HG03469 (cell line): Measurements from ENCODE around the gene POLR3A.

Source experiments
- ATAC-seq: cut with Tn5 transposase; IDR thresholded peaks from one replicate; pipeline ENCODE4 v1.9.1; 2021; ENCODE audit warnings: mild to moderate bottlenecking, moderate library complexity, moderate number of reproducible peaks; ENCODE audit not compliant: unreplicated experiment

The POLR3A gene

GRCh38 chr10:77959887-77960455 lies 69.3 kb downstream of the POLR3A start:
- ATAC-seq = no peak

GRCh38 chr10:77959384-77959783 lies 69.9 kb downstream of the POLR3A start:
- no peak for ATAC-seq

- no peak for ATAC-seq
These were observed 74.2 kb downstream of the POLR3A start for GRCh38 chr10:77955136-77955535.

GRCh38 chr10:77949167-77949566 lies 80.1 kb downstream of the POLR3A start:
- ATAC-seq = no peak

- ATAC-seq = no peak
These were observed 83.2 kb downstream of the POLR3A start for GRCh38 chr10:77946084-77946483.

GRCh38 chr10:77944519-77944918 lies 84.8 kb downstream of the POLR3A start:
- no peak for ATAC-seq

GRCh38 chr10:77943121-77943901 lies 86.0 kb downstream of the POLR3A start:
- no peak for ATAC-seq

- no peak for ATAC-seq
These were observed 87.5 kb downstream of the POLR3A start for GRCh38 chr10:77941790-77942189.

- no peak for ATAC-seq
These were observed 88.7 kb downstream of the POLR3A start for GRCh38 chr10:77940627-77941026.

GRCh38 chr10:77940225-77940624 lies 89.1 kb downstream of the POLR3A start:
- ATAC-seq = no peak

GRCh38 chr10:77939561-77940001 lies 89.7 kb downstream of the POLR3A start:
- ATAC-seq = no peak

- no peak for ATAC-seq
These were observed 92.4 kb downstream of the POLR3A start for GRCh38 chr10:77936697-77937567.

- no peak for ATAC-seq
These were observed 97.1 kb downstream of the POLR3A start for GRCh38 chr10:77932016-77932715.

- ATAC-seq = no peak
These were observed 101.7 kb downstream of the POLR3A start for GRCh38 chr10:77927402-77928246.

- ATAC-seq = no peak
These were observed 102.5 kb downstream of the POLR3A start, which contains the start of gene DLG5 for GRCh38 chr10:77926566-77927401. TSS of gene DLG5 (minus strand) at chr10:77926755. CDS start at chr10:77926520, 235 bp downstream.

- no peak for ATAC-seq
These were observed 103.3 kb downstream of the POLR3A start for GRCh38 chr10:77925795-77926565.

- no peak for ATAC-seq
These were observed 103.9 kb downstream of the POLR3A start for GRCh38 chr10:77925410-77925794.

- ATAC-seq = no peak
These were observed 106.6 kb downstream of the POLR3A start for GRCh38 chr10:77922566-77923179.
